ENCODE measurements around the gene PRKG1. TPM values are rescaled to one million over a fixed set of nuclear protein-coding genes. Genes with fewer than 3 reads are reported as not detected.

Gene PRKG1
- total and polyA plus RNA-seq, 4 donors: 0.46 to 5.1 (median 1.5) TPM

DNA sequence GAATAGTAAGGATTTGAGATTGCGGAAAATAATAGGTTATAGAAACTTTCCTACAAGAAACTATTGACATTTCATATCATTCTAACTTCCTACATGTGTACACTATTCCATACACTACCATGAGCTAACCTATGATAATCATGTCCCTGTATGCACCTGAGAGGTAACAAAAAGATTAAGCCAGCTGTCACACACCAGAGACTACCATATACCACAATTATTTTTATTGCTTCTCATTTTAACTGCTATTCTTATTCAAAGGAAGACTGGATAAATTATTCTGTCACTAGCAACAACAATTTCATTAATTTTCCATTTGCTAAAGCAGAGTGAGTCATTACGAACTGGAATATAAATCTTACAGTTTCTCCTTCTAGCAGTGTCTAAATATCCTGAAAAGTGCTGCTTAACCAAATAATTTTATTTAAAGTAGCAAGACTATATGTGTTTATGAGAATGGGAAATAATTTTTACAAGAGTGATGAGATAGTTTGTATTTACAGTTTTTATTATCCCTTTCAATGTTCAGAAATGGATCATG lies 1004.2 kb downstream of the PRKG1 start:
- no peaks in the 10 kb centered on the region for H3K36me3 ChIP-seq (ENCODE audit: control insufficient read depth in 4 of 4, insufficient read depth in 3 of 4, low read depth in 1 of 4, low read length in 3 of 4)
- no peak overlapping the region for H3K27ac ChIP-seq (ENCODE audit: low read depth in 1 of 2, low read length in 2 of 2)
- WGBS: 80% methylated on average over 2 of the region's 2 CpGs
- no peak overlapping the region for H3K4me3 ChIP-seq (ENCODE audit: low read depth in 1 of 3, low read length in 3 of 3)
- no peaks in the 10 kb centered on the region for H3K27me3 ChIP-seq (ENCODE audit: control insufficient read depth in 4 of 4, insufficient read depth in 4 of 4, low read length in 3 of 4)
- DNase-seq (ENCODE audit: low spot score): no peak
- TF ChIP-seq HNF4G (IDR thresholded peaks at IDR 0.05): no peak
- no peak for TF ChIP-seq HNF4A (conservative IDR thresholded peaks at IDR 0.05)
- TF ChIP-seq ATF3 (IDR thresholded peaks at IDR 0.05): no peak
- no peak for TF ChIP-seq RAD21 (IDR thresholded peaks at IDR 0.05)
- TF ChIP-seq SP1 (IDR thresholded peaks at IDR 0.05): no peak
- TF ChIP-seq JUND (IDR thresholded peaks at IDR 0.05): no peak
- no peak for TF ChIP-seq ZBTB33 (IDR thresholded peaks at IDR 0.05)
- TF ChIP-seq NR2F2 (IDR thresholded peaks at IDR 0.05): no peak
- TF ChIP-seq, protein P1, sequence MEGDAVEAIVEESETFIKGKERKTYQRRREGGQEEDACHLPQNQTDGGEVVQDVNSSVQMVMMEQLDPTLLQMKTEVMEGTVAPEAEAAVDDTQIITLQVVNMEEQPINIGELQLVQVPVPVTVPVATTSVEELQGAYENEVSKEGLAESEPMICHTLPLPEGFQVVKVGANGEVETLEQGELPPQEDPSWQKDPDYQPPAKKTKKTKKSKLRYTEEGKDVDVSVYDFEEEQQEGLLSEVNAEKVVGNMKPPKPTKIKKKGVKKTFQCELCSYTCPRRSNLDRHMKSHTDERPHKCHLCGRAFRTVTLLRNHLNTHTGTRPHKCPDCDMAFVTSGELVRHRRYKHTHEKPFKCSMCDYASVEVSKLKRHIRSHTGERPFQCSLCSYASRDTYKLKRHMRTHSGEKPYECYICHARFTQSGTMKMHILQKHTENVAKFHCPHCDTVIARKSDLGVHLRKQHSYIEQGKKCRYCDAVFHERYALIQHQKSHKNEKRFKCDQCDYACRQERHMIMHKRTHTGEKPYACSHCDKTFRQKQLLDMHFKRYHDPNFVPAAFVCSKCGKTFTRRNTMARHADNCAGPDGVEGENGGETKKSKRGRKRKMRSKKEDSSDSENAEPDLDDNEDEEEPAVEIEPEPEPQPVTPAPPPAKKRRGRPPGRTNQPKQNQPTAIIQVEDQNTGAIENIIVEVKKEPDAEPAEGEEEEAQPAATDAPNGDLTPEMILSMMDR (IDR thresholded peaks at IDR 0.05; ENCODE audit: low read depth, low read length, missing input control): no peak
- TF ChIP-seq, protein P2, sequence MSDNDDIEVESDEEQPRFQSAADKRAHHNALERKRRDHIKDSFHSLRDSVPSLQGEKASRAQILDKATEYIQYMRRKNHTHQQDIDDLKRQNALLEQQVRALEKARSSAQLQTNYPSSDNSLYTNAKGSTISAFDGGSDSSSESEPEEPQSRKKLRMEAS (IDR thresholded peaks at IDR 0.05): no peak
- TF ChIP-seq, protein P3, sequence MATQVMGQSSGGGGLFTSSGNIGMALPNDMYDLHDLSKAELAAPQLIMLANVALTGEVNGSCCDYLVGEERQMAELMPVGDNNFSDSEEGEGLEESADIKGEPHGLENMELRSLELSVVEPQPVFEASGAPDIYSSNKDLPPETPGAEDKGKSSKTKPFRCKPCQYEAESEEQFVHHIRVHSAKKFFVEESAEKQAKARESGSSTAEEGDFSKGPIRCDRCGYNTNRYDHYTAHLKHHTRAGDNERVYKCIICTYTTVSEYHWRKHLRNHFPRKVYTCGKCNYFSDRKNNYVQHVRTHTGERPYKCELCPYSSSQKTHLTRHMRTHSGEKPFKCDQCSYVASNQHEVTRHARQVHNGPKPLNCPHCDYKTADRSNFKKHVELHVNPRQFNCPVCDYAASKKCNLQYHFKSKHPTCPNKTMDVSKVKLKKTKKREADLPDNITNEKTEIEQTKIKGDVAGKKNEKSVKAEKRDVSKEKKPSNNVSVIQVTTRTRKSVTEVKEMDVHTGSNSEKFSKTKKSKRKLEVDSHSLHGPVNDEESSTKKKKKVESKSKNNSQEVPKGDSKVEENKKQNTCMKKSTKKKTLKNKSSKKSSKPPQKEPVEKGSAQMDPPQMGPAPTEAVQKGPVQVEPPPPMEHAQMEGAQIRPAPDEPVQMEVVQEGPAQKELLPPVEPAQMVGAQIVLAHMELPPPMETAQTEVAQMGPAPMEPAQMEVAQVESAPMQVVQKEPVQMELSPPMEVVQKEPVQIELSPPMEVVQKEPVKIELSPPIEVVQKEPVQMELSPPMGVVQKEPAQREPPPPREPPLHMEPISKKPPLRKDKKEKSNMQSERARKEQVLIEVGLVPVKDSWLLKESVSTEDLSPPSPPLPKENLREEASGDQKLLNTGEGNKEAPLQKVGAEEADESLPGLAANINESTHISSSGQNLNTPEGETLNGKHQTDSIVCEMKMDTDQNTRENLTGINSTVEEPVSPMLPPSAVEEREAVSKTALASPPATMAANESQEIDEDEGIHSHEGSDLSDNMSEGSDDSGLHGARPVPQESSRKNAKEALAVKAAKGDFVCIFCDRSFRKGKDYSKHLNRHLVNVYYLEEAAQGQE (IDR thresholded peaks at IDR 0.05): no peak
- TF ChIP-seq TAF1 (conservative IDR thresholded peaks at IDR 0.05): no peak
- TF ChIP-seq EGR1 (IDR thresholded peaks at IDR 0.05; ENCODE audit: low read depth in 2 of 2): no peak
- TF ChIP-seq FOXA1 (IDR thresholded peaks at IDR 0.05): no peak
- TF ChIP-seq GABPA (IDR thresholded peaks at IDR 0.05 in 1 of 2, conservative IDR thresholded peaks at IDR 0.05 in 1 of 2): no peak
- TF ChIP-seq FOXA2 (IDR thresholded peaks at IDR 0.05): no peak
- no peaks in the 10 kb centered on the region for H3K4me1 ChIP-seq (ENCODE audit: control insufficient read depth in 4 of 4, insufficient read depth in 4 of 4, low read length in 3 of 4)
- no peaks in the 10 kb centered on the region for H3K9me3 ChIP-seq (ENCODE audit: control insufficient read depth in 4 of 4, low read length in 3 of 4)
- no peak overlapping the region for H3K9ac ChIP-seq (ENCODE audit: low read depth in 1 of 2, low read length in 2 of 2)

DNA sequence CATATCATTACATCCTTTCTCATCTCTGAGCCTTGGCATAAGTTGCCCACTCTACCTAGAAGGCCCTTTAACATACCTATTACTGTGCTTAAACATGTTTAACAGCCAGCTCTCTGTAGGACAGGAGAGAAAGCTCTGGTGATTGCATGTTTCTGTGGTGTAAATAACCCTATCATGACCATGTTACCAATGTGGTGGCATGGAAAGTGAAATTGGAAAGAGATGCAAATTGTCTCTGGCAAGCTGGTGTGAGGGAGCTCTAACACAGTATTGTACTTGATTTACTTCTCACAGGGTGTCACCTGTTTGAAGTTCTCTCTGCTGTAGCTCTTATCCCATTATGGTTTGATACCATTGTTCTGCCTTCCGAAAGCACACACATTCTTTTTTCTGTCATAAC lies 1008.0 kb downstream of the PRKG1 start:
- H3K27ac ChIP-seq (ENCODE audit: low read depth in 1 of 2, low read length in 2 of 2): no peak overlapping the region
- no peak for DNase-seq (ENCODE audit: low spot score)
- WGBS: 85% methylated on average over 1 of the region's 1 CpG

More for the DNA sequence above, 1008.0 kb downstream of the PRKG1 start:
- Histone ChIP-seq H3K9me3 (ENCODE audit: control insufficient read depth in 4 of 4, low read length in 3 of 4) (no peaks in the 10 kb centered on the region), H3K9ac (ENCODE audit: low read depth in 1 of 2, low read length in 2 of 2) (no peak overlapping the region), H3K4me3 (ENCODE audit: low read depth in 1 of 3, low read length in 3 of 3) (no peak overlapping the region), H3K4me1 (ENCODE audit: control insufficient read depth in 4 of 4, insufficient read depth in 4 of 4, low read length in 3 of 4) (no peaks in the 10 kb centered on the region), H3K27me3 (ENCODE audit: control insufficient read depth in 4 of 4, insufficient read depth in 4 of 4, low read length in 3 of 4) (no peaks in the 10 kb centered on the region), H3K36me3 (ENCODE audit: control insufficient read depth in 4 of 4, insufficient read depth in 3 of 4, low read depth in 1 of 4, low read length in 3 of 4) (no peaks in the 10 kb centered on the region)
- TF ChIP-seq ATF3 (IDR thresholded peaks at IDR 0.05): no peak
- no peak for TF ChIP-seq TAF1 (conservative IDR thresholded peaks at IDR 0.05)
- TF ChIP-seq ZBTB33 (IDR thresholded peaks at IDR 0.05): no peak
- no peak for TF ChIP-seq FOXA1 (IDR thresholded peaks at IDR 0.05)
